ENCODE measurements around the gene AADAC. TPM values are rescaled to one million over a fixed set of nuclear protein-coding genes. Genes with fewer than 3 reads are reported as not detected.

The AADAC gene
- total RNA-seq, 1 experiment from 2014 or later, result not detected

Other genes starting within 250 kb of the AADAC start
- gene AADACL2, start 80.2 kb upstream of the AADAC start, total RNA-seq (2014; rRNA removed; shearing (Covaris generic)), result not detected in 2 replicates
- not detected in 2 replicates for gene SUCNR1, start 59.5 kb downstream of the AADAC start, total RNA-seq (2014; rRNA removed; shearing (Covaris generic))

Data from H7 (cell line).